DND-41 (cell line): ENCODE results near the gene CCDC154.
"Not testable (repeated sequence)": the region's sequence is repeated elsewhere in the genome, so short reads cannot be mapped to it uniquely, and the experiment has no call there.

Experiments
- ATAC-seq: fragments of 200-7000 bp; cut with Tn5 transposase; 3 replicates; pipeline ENCODE4 v1.9.1; 2021; ENCODE audit warnings: low read depth; ENCODE audit not compliant: insufficient read depth
- DNase-seq: peaks from one replicate; pipeline ENCODE4 v3.0.0-alpha.2; 2020
- H2AFZ ChIP-seq: 2 replicates; pipeline ENCODE4 v1.6.0; 2012; ENCODE audit warnings: low read depth, low read length
- H3K27ac ChIP-seq: 2 replicates; pipeline ENCODE4 v1.5.1; 2012; ENCODE audit warnings: low read length, inconsistent platforms
- H3K27me3 ChIP-seq: fragments of 200-600 bp; sonication (generic); 2 replicates; pipeline ENCODE4 v1.6.0; 2012; ENCODE audit warnings: low read length, mild to moderate bottlenecking, inconsistent platforms; ENCODE audit not compliant: insufficient read depth, poor library complexity
- H3K36me3 ChIP-seq: 2 replicates; pipeline ENCODE4 v1.5.1; 2012; ENCODE audit warnings: low read length, inconsistent platforms; ENCODE audit not compliant: insufficient read depth
- H3K4me1 ChIP-seq: 2 replicates; pipeline ENCODE4 v1.5.1; 2012; ENCODE audit warnings: mild to moderate bottlenecking, low read length; ENCODE audit not compliant: insufficient read depth
- H3K4me2 ChIP-seq: 2 replicates; pipeline ENCODE4 v1.6.0; 2012; ENCODE audit warnings: mild to moderate bottlenecking, moderate library complexity, low read length, inconsistent platforms; ENCODE audit not compliant: insufficient read depth
- H3K4me3 ChIP-seq, 2 experiments: fragments of 200-600 bp in 1 of 2; shearing (Covaris generic) in 1 of 2; 2 replicates each; pipeline ENCODE4 v1.5.1; 2012 to 2016; ENCODE audit warnings: inconsistent platforms in 2 of 2, low read length in 2 of 2, mild to moderate bottlenecking in 2 of 2, low read depth in 1 of 2, moderate library complexity in 1 of 2
- H3K79me2 ChIP-seq: 2 replicates; pipeline ENCODE4 v1.6.0; 2012; ENCODE audit warnings: low read length, inconsistent platforms; ENCODE audit not compliant: insufficient read depth
- H3K9ac ChIP-seq: 2 replicates; pipeline ENCODE4 v1.6.0; 2012; ENCODE audit warnings: low read depth, mild to moderate bottlenecking, inconsistent platforms, low read length, moderate library complexity
- H3K9me3 ChIP-seq: 2 replicates; pipeline ENCODE4 v1.5.1; 2012; ENCODE audit warnings: low read length, moderate library complexity, mild to moderate bottlenecking, inconsistent platforms; ENCODE audit not compliant: insufficient read depth, severe bottlenecking
- H4K20me1 ChIP-seq: 2 replicates; pipeline ENCODE4 v1.6.0; 2012; ENCODE audit warnings: low read length; ENCODE audit not compliant: insufficient read depth
- CTCF ChIP-seq: IDR thresholded peaks from 2 replicates; pipeline ENCODE4 v1.5.1; 2012; ENCODE audit warnings: borderline replicate concordance, low read length, moderate library complexity, mild to moderate bottlenecking; ENCODE audit not compliant: poor library complexity, severe bottlenecking; ENCODE audit errors: extremely low read depth
- EZH2 ChIP-seq: IDR thresholded peaks from 3 replicates; pipeline ENCODE4 v1.6.1; 2012; ENCODE audit warnings: borderline replicate concordance, low read depth, mild to moderate bottlenecking, moderate library complexity, low read length, inconsistent platforms; ENCODE audit not compliant: severe bottlenecking

Gene CCDC154

DNA sequence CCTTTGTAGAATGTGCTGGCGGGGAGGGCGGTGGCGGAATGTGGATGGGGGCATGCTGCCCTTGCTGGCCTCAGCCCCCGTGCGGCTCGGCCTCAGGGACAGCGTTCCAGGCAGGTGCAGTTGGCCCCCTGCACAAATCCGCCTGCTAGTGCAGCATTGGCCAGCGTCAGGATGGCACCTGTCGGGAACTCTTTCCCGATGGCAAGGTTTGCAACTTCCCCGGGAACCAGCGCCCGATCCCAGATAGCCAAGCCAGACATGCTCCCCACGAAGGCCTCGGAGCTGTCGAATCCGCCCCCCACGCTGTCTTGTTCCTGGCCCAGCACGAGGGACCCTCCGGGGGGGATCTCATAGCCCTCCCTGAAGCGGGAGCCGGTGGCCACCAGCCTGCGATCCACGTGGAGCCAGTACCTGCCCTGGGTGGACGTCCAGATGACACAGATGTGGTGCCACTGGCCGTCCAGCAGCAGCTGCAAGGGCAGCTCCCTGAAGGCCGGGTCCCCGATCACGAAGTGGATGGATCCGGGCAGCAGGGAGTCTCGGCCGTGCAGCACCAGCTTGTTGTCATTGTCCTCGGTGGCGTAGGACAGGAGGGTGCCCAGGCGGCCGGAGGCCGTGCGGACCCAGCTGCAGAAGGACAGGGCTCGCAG is 41.6 kb upstream of the CCDC154 start:
- no peaks in the 10 kb centered on the region for H3K27me3 ChIP-seq
- H3K4me2 ChIP-seq = no peak overlapping the region
- no peaks in the 10 kb centered on the region for H3K4me1 ChIP-seq
- no peak overlapping the region for H3K27ac ChIP-seq
- no peak overlapping the region for H3K9ac ChIP-seq
- DNase-seq (no peak), ATAC-seq (no peak)
- no peak overlapping the region for H3K4me3 ChIP-seq
- no peaks in the 10 kb centered on the region for H4K20me1 ChIP-seq
- no peaks in the 10 kb centered on the region for H3K36me3 ChIP-seq
- no peak for TF ChIP-seq CTCF
- TF ChIP-seq EZH2 = no peak
- no peaks in the 10 kb centered on the region for H3K9me3 ChIP-seq
- no peaks in the 10 kb centered on the region for H3K79me2 ChIP-seq
- H2AFZ ChIP-seq = no peak overlapping the region

- Histone ChIP-seq H3K4me3 (no peak overlapping the region), H3K36me3 (no peaks in the 10 kb centered on the region), H3K4me1 (no peaks in the 10 kb centered on the region), H3K9me3 (no peaks in the 10 kb centered on the region), H4K20me1 (no peaks in the 10 kb centered on the region), H3K9ac (no peak overlapping the region), H2AFZ (no peak overlapping the region), H3K4me2 (no peak overlapping the region), H3K79me2 (no peaks in the 10 kb centered on the region), H3K27me3 (no peaks in the 10 kb centered on the region), H3K27ac (no peak overlapping the region)
- TF ChIP-seq EZH2 (no peak), CTCF (no peak)
- ATAC-seq = no peak
- no peak for DNase-seq
Measured at GRCh38 chr16:1481906-1482835, 37.8 kb upstream of the CCDC154 start.

- H3K9ac ChIP-seq, DNase-seq, H4K20me1 ChIP-seq, ATAC-seq, H3K9me3 ChIP-seq, H2AFZ ChIP-seq, H3K4me3 ChIP-seq, H3K36me3 ChIP-seq, H3K27me3 ChIP-seq, H3K4me2 ChIP-seq, H3K27ac ChIP-seq: not testable (repeated sequence)
- Histone ChIP-seq H3K4me1 (peaks cover 13% of the 10 kb centered on the region), H3K79me2 (peaks cover 20% of the 10 kb centered on the region)
Measured at GRCh38 chr16:1478937-1479336, 34.6 kb upstream of the CCDC154 start.

- DNase-seq = no peak
- Histone ChIP-seq H3K4me2 (no peak overlapping the region), H3K36me3 (no peaks in the 10 kb centered on the region; the same call in 1 of the 2 replicates), H3K27ac (no peak overlapping the region), H3K79me2 (peaks cover 38% of the 10 kb centered on the region), H4K20me1 (no peaks in the 10 kb centered on the region), H3K27me3 (no peaks in the 10 kb centered on the region), H3K4me3 (no peak overlapping the region), H2AFZ (no peak overlapping the region), H3K4me1 (peaks cover 25% of the 10 kb centered on the region), H3K9me3 (no peaks in the 10 kb centered on the region), H3K9ac (no peak overlapping the region)
- TF ChIP-seq EZH2 (no peak), CTCF (no peak)
- ATAC-seq = no peak
Measured at GRCh38 chr16:1477033-1477432, 32.7 kb upstream of the CCDC154 start.
